COR-L47 (cell line): ENCODE measurements around the gene CASP9.
A peak's percentile ranks its signal among the peaks of the same experiment; 100 is the strongest.
"Not testable (repeated sequence)": the region's sequence is repeated elsewhere in the genome, so short reads cannot be mapped to it uniquely, and the experiment has no call there.

Experiments used
- DNase-seq: peaks from one replicate; lab custom pipeline; 2025; lab: John Stamatoyannopoulos, UW

The CASP9 gene

DNA sequence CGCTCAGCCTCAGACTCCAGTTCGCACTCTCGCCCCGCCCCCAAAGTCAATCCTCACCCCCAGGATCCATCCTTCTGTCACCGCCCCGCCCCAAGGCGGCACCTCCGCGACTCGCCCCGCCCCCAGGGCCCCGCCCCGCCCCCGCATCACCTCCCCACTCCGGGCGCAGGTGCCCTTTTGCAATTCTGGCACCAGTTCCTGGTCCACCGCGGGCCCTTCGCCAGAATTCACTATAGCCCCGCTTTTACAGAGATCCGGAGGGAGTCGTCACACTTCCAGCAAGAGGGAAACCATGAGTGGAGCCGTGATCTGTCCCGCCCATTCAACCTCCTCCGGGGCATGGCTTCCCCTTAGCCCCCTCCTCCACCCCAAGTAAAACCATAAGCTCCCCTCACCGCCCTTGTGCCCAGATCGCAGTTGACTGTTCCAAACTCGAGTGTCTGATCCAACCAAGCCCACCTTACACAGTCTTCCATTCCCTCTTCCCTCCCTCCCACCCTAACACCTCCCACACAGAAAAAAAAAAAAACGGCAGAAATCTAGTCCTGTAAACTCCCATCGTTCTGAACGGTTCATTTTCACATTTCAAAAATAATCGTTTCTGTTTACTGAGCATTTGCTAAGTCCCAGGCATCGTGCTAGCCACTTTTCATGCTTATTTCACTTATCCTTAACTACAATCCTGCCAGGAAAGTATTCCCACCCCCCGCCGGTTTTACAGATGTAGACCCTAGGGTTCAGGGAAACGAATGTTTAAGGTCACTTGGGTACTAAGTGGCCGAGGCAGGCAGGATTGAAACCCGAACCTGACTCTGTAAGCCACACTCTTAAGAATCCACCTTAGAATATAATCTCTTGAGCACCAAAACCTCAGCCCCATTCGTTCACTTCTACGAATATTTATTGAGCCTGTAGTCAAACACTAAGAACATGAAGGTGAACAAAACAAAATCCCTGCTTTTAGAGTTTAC, 1.3 kb upstream of the CASP9 start:
- no peak for DNase-seq

DNA sequence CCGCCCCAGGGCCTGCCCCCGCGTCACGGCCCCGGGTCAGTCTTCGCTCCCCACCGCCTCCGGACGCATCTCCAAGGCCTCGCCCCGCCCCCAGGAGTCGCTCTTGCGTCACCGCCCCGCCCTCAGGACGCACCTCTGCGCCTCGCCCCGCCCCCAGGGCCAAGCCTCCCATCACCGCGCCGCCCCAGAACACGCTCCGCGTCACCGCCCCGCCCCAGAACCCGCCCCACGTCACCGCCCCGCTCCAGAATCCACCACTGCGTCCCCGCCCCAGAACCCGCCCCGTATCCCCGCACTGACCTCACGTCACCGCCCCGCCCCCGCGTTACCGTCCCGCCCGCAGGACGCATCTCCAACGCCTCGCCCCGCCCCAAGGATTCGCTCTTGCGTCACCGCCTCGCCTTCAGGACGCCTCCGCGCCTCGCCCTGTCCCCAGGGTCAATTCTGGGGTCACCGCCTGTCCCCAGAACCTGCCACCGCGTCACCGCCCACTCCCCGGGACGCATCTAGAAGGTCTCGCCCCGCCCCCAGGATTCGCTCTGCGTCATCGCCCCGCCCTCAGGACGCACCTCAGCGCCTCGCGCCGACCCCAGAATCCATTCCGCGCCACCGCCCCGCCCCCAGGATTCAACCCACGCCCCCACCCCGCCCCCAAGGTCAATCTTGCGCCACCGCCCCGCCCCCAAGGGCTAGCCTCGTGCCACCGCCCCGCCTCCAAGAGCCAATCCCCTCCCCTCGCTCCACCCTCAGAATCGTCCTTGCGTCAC, 451 bp upstream of the CASP9 start:
- DNase-seq: peak; percentile 100

DNA sequence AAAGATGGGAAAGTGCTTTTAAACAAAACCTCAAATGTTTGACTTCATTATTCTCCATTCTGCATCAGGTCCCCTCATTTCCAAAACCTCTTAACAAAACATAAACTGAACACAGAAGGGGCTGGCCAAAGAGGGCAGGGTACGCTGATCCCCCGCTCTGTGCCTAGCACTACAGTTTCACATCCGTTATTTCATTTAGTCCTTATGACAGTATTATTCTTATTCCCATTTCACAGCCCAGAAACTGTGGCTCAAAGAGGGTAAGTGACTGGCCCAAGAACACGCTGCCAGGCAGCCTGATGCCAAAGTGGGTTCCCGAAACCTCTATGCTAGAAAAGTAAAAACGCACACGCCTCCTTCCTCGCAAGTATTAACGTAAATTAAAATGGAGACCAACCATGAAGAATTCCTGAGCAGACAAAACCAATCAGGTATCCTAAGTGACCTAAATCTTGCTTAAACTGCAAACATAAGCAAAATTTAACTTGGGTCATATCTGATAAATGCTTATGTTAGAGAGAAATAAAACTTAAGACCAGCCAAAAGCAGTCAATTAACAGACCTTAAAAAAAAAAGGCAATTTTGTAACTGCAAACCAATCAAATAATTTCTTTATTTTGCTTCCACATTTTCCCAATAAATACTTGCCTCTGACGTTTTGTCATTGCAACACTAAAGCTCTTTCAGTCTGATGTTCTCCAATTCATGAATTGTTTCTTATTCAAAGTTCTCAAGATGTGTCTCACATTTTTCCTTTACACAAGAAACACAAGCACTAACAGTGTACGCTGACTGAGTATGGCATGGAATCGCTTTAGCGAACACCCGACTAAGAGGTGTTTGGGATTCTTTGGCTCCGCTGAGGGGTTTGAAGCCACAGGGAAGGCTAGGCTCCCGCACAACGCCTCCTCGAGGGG, 653 bp downstream of the CASP9 start:
- no peak for DNase-seq

DNA sequence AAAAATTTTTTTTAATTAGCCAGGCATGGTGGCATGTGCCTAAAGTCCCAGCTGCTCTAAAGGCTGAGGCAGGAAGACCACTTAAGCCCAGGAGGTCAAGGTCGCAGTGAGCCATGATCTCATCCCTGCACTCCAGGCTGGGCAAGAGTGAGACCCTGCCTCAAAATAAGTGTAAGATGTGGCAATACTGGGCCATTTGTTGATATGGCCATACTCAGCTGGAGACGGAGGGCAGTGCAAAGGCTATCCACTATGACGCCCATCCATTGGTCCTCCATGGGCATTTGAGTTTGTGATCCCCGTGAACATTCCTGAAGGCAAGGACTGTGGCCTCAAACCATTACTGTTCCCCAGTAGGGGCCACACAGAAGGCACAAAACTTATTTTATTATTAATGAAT, 1.5 kb downstream of the CASP9 start:
- DNase-seq: no peak

DNA sequence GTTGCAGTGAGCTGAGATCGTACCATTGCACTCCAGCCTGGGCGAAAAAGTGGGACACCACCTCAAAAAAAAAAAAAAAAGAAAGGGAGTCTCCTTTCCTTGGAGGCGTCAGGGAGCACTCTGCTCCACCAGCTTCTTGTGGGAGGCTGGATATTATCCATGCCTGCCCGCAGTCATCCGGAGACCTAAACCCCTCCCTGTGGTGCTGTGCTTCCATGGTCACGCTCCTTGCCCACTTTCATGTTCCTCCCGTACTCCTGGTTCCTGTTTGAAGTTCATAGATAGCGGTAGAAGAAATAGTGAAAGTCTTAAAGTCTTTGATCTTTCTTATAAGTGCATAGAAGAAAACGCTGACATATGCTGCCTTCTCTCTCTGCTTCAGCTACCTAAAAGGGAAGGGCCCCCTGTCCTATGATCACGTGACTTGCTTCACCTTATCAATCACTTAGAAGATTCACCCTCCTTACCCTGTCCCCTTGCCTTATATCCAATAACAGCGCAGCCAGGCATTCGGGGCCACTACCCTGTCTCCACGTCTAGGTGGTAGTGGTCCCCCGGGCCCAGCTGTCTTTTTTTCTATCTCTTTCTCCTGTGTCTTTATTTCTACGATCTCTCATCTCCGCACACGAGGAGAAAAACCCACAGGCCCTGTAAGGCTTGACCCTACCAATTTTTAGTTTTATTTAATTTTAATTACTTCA, 2.7 kb downstream of the CASP9 start:
- not testable (repeated sequence) for DNase-seq

DNA sequence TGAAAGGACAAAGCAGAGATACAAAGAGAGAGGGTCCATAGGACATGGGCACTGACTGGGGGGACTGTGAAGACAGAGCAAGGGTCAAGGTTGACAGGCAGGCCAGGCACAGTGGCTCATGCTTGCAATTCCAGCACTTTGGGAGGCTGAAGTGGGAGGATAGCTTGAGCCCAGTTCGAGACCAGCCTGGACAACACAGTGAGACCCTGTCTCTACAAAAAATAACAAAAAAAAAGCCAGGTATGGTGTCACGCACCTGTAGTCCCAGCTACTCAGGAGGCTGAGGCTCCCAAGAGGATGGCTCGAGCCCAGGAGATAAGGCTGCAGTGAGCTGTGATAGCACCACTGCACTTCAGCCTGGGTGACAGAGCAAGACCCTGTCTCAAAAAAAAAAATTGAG, 4.4 kb downstream of the CASP9 start:
- no peak for DNase-seq

DNA sequence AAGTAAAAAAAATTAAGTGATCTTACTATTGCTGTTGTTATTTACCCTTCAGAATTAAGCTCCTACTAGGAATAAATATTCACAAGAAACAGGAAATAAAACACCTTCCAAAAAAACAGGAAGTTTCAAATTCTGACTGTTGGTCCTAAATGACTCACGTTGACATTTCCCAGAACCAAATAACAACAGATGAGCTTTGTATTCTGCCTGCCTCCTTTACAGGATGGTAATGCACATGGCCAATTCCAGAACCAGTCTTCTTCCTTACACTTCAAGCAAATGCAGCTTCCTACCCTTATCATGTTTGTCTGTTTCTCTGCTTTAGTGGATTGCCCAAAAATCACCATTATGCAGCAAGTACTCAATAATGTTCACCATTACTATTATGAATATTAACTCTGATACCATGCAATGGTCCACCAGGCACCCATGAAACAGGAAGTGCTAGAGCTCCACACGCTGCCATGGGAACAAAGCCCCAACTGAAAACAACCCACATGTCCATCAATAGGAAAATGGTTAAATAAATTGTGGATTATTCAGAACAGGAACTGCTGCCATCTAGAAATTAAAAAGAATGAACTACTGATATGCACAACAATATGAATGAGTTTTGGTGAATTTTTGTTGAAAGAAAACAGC, 8.9 kb downstream of the CASP9 start:
- no peak for DNase-seq

DNA sequence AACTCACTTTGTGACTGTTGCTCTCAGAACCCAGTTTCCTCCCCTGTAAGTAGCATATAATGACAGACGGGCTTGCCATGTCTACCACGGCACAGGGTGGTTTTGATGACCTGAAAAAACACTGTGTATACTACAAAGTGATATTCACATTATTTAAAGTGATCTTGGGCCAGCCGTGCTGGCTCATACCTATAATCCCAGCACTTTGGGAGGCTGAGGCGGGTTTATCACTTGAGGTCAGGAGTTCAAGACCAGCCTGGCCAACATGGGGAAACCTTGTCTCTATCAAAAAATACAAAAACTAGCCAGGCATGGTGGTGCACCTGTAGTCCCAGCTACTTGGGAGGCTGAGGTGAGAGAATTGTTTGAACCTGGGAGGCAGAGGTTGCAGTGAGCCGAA, 9.5 kb downstream of the CASP9 start:
- not testable (repeated sequence) for DNase-seq

DNA sequence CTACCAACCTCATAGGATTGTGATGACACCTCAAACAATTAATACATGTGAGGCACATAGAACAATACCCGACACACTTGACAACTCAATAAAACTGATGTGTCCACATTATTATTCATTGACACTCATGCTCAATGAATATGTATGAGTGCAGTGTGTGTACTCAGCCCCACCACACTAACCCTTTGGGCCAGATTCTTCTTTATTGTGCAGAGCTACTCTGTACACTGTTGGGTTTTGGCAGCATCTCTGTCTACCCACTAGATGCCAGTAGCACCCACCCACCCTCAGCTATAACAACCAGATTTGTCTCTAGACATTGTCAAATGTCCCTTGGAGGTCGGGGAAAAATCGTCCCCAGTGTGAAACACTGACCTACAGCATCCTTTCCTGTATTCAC, 10.1 kb downstream of the CASP9 start:
- DNase-seq: no peak

DNA sequence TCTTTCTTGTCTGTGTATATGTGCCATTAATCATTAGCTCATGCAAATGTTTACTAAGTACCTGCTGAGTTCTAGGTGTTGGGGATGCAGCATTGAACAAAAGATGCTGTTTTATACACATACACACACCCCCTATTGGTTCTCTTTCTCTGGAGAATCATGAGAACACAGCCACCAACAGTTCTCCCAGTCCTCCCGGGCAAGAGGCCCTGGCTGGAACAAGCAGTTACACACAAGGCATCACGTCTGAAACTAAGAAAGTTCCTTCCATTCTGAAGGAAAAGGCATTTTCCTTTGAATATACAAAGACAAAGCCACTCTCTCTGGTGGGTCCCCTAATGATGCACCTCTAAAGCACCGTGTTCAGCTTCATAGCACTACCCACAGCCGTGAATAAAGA, 10.8 kb downstream of the CASP9 start:
- DNase-seq: no peak

DNA sequence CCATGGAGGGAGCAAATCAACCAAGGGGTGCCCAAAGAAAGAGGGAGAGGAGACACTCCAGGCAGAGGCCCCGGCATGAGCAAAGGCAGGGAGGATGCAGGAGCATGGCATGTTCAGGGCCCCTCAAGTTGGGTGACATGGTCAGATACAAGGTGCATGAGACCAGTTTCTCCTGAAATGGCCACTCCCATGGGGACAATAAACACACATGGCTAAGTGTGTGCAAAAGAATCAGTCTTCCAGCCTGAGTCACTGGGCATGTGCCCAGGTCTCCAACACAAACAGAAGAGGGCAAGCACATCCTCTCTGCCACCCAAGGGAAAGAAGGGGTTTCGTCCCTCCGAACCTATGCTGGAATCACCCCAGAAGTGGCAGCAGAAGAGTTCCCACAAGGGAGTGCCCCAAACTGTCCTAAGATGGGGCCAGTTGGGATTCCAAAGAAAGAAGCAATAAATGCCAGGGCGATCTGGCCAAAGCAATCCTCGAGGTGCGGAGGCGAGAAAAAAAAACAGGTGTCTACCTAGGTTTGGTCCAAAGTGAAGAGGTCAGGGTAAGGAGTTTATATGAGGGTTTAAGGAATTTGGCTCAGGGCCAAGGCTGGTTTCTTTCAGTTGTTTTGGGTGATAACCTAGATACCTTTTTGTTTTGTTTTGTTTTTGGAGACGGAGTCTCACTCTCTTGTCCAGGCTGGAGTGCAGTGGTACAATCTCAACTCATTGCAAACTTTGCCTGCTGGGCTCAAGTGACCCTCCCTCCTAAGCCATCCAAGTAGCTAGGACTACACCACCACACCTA, 13.2 kb downstream of the CASP9 start:
- DNase-seq: no peak

DNA sequence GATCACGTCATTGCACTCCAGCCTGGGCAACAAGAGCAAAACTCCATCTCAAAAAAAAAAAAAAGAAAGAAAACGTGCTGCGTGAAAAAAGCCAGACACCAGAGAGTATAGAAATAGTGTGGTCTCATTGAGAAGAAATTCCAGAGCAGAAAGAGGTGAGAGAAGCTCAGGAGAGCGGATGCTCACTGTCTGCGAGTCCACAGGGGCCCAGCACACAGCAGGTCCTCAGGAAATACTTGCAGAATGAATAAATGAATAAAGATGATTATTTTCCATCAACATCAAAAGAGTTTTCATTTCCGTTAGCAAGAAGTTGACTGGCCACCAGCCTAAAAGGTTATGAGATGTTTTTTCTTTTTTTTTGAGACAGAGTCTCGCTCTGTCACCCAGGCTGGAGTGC, 14.4 kb downstream of the CASP9 start:
- no peak for DNase-seq

DNA sequence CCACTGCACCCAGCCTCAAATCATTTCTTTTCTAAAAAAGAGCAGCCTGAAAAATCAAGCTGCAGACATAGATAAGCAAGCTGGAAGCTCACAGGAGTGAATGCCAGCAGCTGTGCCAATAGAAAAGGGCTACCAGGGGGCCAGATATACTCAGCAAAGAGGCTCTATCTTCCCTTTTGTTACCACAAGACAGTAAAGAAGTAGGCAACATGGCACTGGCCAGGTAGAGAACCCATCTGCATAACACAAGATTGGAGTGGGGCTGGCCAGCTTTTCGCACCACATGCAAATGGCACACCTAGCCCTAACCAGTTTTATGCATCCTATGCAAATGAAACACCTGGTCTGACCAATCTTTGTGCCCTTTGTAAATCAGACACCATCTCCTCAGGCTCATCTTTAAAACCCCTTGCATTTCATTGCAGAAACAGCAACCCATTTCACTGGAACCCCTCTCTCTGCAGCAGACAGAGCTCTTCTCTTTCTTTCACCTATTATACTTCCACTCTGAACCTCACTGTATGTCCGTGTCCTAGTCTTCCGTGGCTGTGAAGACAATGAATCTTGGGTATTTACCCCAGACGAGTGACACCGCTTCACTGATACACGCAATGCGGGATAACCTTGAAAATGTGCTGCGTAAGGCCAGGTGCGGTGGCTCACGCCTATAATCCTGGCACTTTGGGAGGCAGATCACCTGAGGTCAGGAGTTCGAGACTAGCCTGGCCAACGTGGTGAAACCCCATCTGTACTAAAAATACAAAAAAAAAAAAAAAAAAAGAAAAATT, 15.1 kb downstream of the CASP9 start:
- DNase-seq: no peak

DNA sequence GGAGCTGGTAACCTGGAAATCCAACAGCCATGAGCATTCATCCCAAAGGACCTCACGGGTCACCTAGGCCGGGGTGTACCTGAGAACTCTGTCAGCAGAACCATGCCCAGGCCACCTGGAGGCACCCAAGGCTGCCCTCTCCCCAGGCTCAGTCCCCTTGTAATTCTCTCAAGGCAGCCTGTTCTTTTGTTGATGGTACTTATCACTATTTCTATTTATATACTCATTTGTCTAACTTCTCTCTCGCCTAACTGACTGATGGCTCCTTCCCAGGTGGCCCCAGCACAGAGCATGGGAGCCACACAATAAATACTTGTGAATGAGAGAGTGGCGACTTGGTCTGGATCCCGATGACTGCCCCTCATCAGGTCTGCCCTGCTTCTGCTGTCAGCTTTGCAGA, 16.7 kb downstream of the CASP9 start:
- DNase-seq: no peak

DNA sequence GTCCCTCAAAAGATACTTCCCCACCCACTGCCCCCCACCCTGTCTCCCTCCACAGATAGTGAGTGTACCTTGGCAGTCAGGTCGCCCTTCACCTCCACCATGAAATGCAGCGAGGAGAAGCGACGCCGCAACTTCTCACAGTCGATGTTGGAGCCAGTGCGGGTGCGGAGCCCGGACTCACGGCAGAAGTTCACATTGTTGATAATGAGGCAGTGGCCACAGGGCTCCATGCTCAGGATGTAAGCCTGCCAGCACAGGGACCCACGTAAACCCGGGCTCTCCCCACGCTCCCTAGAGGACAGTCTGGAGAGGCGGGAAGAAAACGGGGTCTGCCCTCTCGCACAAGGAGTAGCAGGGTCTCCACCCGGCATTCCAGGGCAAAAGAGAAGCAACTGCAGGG, 17.2 kb downstream of the CASP9 start:
- DNase-seq: no peak

DNA sequence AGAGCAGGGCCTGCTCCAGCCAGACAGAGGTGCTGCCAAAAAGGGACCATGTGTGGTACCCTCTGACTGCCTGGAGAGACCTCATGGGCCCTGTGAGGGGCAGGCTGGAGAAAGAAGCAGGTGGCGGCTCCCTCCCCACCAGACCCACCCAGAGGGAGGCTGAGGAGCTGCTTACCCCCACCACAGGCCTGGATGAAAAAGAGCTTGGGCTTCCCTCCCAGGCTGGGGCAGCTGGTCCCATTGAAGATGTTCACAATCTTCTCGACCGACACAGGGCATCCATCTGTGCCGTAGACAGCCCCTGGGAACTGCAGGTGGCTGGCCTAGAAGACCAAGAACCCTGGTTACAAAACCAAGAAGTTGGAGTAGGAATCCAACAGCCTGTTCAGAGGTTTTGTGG, 19.6 kb downstream of the CASP9 start:
- DNase-seq: no peak

DNA sequence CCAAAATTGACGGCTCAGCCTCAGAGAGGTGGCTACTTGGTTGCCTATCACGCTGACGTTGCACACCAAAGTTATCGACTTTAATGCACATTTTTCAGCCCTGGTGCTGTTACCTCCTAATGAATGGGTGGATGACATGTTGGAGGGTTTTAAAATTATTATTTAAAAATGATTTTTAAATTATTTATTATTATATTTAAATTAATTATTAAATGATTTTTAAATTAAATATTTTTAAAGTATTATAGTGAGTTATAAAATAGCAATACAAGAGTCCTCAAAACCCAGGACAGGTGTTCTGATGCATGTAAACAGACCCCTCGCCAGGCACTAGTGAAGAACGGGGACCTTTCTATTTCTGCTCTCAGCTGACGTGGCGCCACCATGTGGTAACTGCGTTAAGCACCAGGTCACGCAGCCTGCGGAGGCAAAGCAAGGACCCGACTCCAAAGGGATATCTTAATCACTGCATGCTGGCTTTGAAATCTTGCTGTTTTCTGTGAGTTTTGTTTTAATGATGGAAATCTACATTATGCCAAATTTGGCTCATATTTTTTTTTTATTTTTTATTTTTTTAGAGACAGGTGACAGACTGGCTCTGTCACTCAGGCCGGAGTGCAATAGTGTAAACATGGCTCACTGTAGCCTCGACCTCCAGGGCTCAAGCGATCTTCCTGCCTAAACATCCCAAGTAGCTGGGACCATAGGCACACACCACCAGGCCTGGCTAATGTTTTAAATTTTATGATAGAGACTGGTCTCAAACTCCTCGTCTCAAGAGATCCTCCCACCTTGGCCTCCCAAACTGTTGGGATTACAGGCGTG, 22.6 kb downstream of the CASP9 start:
- peak; percentile 60 for DNase-seq
